HG03342 (cell line): ENCODE measurements around the gene TEX54.
"Not testable (repeated sequence)": the region's sequence is repeated elsewhere in the genome, so short reads cannot be mapped to it uniquely, and the experiment has no call there.

Experiments used
- ATAC-seq: cut with Tn5 transposase; IDR thresholded peaks from one replicate; pipeline ENCODE4 v1.9.1; 2021; ENCODE audit warnings: mild to moderate bottlenecking, moderate library complexity; ENCODE audit not compliant: unreplicated experiment

Gene TEX54

DNA sequence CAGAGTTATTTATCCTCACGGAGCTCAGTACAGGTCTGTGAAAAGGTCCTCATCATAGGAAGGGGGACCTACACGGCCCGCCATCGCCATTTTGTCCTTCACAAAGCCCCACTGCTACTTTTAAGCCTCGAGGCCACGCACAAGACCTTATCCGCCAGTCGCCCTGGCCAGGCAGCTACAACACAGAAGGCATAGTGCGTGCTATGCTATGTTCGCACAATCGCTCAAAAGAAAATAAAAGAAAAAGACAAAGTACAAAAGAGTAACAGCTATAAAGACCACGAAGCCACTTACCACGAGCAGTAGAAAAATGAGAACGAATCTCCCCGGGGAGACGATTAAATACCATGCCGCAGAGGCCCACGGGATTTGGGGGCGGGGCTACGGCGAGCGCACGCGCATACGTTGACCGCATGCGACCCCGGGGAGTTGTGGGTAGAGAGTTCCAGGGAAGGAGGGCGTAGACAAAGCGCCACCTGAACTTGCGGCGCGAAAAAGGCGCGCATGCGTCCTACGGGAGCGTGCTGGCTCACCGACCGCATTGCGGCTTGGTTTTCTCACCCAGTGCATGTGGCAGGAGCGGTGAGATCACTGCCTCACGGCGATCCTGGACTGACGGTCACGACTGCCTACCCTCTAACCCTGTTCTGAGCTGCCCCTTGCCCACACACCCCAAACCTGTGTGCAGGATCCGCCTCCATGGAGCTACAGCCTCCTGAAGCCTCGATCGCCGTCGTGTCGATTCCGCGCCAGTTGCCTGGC is 23.1 kb upstream of the TEX54 start:
- ATAC-seq, result peak; percentile 86

DNA sequence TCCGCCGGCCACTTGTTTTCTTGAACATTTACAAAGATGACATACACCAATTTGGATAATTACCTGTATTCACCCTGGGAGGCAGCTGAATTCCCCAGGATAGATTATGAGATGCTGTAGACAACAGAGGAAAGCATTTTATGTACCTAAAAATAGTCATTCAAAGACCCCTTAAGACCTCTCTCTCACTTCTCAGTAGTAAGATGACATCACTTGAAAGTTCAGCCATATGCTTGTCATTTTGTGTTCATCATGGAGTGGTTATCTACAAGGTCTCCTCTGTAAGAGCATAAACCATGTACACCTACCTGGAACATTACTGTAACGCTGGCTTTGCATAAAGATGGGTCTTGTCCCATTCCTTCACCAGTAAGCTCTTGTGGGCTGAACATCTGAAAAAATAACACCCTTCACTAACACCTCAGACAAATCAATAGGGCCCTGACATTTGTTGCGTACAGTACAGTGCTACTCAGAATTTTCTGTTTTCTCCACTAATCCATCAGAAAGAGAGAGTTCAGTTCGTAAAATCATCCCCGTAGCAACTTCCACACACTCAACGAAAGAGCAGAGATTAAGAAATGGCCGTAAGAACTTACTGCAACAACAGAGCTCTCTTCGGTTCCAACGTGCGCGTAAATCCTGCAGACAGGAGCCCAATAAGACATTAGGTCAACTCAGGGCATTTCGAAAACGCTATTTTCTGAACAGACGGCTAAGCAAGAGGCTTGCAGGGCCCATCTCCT is 22.4 kb upstream of the TEX54 start:
- ATAC-seq, result no peak

DNA sequence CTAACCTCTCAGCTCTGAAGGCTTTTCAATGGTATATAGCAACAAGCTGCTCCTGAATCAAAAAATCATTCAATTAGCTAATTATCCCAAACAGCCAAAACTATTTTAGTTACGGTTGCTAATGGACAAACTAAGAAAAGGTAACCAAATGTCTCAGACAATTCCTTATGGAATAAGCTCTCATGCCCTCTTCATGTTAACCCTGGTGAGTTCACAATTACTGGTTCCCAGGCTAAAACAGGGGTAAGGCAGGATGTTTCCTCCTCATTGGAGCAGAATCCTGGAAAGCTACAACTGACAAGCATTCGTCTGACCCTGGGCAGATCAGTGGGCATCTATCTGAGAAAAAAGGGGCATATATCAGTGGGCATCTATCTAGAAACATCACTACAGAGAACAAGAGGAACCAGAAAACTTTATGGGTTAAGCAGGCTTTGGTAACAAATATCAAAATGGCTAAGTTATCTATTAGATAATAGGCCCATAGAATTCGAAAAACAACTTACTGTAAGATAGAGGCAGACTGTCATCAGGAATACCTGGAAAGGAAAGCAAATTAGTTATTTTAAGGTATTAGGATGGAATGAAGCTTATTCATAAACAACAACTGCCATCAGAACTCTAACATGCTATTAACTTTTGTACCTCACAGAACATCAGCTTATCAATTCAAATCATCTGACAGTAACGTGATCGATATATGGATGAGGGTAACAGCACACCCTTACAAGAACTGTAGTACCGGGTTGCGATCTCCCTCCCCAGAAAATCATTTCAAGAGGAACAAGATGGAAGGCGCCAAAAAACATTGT is 21.6 kb upstream of the TEX54 start:
- no peak for ATAC-seq

DNA sequence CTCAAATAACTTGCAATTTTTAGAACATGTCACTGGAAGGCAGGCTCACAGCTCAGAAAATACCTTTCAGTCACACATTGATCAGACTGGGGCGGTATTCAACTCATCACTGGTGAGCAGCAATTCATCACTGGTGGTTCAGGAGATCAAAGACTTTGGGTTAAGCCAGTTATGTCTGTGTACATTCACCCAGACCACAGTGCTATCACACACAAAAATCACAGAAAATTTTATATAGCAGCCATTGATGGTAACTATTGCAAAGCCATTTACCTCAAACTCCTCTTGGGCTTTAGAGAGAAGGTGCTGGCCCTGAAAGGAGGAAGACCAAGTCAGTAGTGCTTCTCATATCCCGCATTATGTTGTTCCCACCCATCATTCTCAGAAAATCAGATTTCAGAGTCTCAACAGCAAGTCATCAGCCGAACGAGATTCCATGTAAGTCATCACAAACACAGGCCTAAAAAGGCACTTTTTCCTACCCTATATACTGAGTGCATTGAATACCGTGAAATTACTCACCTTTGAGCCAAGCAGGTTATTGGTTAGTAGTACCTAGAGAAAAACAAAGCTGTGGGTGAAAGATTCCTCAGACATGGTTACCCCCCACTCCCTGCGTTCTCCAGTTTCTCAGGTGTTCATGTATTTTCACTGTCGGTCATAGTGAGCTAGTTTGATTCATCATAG is 20.8 kb upstream of the TEX54 start:
- no peak for ATAC-seq

DNA sequence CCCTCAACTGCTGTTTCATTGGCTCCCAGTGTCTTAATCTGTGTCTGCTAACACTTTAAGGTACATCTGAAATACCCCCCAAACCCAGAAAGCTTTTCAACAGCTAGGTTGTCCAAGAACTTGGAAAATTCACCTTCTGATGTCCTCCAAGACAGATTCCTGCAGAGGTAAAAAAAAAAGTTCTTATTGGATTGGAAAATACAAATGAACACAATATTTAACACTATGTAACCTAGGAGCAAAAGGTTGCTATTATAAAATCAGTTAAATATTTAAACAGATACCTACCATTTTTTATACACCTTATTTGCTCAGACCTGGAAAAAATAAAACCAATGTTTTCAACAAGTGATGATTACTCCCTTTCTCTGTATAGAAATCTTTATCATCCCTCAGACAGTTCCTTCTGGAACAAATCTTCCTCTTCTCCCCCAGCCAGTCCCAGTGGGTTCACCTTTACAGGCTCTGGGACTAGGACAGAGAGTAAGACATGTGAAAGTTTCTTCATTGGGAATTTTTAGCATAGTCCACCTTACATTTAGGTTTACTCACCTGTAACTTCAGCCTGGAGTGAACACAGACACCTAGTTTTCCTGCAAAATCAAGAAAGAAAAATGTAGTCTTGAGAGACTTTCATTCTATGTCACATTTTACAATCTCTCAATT is 20.0 kb upstream of the TEX54 start:
- no peak for ATAC-seq

DNA sequence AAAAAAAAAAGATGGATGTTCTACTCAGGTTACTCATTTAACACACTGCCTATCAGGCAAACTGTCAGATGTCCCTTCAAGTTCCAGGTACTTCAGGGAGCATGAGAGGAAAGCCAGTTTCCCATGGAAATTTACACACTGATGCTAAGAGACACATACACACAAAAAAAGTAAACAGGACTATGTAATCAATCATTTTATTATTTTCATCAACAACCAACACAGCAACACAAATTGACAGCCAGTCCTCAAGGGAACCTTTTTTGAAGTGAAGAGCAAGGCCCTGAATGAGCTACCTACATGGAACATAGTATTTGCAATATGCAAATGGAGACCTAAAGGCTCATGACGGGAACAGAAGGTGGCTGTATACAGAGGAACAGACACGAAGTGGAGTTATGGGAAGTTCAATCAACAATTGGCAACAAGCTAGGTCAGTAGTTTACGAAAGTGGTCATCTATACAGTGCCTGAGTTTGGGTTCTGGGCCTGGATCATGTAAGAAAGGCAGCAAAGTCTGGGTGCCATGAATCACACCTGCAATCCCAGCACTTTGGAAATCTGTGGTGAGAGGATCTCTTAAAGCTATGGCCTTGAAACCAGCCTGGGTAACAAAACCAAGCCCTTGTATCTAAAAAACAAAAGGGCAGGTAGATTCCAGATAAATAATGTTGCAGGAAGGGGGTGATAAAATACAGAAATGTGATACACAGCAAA is 19.3 kb upstream of the TEX54 start:
- no peak for ATAC-seq

DNA sequence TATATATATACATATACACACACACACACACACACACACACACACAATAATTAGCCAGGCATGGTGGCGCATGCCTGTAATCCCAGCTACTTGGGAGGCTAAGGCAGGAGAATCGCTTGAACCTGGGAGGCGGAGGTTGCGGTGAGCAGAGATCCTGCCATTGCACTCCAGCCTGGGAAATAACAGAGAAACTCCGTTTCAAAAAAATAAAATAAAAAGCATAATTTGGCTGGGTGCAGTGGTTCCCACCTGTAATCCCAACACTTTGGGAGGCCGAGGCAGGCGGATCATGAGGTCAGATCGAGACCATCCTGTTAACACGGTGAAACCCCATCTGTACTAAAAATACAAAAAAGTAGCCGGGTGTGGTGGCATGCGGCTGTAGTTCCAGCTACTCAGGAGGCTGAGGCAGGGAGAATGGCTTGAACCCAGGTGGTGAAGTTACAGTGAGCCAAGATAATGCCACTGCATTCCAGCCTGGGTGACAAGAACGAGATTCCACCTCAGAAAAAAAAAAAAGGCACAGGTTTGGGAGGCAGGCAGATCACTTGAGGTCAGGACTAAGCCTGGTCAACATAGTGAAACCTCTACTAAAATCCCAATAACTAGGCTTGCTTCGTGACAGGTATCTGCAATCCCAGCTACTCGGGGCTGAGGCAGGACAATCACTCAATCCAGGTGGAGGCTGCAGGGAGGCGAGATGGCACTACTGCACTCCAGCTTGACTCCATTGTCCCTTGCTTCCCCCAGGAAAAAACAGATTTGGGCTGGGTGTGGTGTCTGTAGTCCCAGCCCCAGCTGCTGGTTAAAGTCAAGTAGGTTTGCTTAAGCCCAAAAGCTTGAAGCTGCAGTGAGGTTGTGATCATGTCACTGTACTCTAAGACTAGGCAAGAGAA is 18.5 kb upstream of the TEX54 start:
- no peak for ATAC-seq

DNA sequence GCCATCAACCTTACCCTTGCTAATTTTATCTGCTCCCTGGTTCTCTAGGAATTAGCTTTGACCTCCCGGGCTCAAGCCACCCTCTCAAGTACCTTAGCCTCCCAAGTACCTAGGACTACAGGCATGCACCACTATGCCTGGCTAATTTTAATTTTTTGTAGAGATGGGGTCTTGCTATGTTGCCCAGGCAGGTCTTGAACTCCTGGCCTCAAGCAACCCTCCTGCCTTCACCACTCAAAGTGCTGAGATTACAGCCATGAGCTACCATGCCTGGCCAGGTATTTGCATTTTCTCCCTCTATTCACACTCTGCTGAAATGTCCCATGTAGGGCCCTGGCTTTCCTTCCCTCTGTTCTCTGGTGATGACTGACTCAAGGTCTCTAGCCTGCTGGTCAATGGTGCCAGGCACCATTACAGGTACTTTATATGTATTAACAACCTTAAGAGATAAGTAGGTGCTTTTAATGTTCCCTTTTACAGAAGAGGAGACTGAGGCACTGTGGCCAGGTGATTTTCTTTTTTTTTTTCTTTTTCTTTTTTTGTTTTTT is 15.2 kb upstream of the TEX54 start:
- ATAC-seq, result no peak

DNA sequence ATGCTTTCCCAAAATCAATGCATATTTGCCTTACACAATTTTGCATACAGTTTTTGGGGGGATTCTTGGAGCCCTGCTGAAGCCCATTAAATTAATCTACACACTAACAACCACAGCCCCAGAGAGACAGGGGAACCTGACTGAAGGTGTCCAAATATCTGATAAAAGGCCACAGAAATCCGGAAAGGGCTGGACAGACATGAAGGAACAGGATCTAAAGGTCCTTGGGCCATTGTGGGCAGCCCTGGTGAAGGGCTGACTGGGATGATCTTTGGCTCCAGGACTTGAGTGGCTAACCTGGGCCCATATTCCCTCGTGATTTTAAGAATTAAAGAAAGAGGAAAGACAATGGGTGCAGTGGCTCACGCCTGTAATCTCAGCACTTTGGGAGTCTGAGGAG is 13.5 kb upstream of the TEX54 start:
- ATAC-seq, result no peak

DNA sequence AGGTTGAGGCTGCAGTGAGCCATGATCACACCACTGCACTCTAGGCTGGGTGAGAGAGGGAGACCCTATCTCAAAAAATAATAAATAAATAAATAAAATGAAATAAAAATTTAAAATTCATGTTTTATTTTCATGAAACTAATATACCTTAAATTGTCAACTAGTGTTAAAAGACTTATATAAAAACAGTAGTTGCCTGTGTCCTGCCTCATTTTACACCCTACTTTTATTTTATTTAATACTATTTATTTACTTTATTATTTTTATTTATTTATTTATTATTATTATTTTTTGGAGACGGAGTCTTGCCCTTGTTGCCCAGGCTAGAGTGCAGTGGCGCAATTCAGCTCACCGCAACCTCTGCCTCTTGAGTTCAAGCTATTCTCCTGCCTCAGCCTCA is 11.5 kb upstream of the TEX54 start:
- ATAC-seq, result no peak

DNA sequence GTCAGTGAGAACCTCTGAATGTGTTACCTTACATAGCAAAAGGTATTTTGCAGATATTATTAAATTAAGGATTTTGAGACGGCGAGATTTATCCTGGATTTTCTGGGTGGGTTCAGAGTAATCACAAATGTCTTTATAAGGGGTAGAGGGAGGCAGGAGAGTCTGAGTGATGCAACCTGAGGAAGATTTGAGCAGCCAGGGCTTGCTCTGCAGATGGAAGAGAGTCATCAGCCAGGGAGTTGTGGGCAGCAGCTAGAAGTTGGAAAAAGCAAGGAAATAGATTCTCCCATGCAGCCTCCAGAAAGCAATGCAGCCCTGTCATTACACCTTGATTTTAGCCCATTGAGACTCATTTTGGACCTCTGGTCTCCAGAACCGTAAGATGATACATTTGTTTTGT is 10.8 kb upstream of the TEX54 start:
- ATAC-seq, result no peak

DNA sequence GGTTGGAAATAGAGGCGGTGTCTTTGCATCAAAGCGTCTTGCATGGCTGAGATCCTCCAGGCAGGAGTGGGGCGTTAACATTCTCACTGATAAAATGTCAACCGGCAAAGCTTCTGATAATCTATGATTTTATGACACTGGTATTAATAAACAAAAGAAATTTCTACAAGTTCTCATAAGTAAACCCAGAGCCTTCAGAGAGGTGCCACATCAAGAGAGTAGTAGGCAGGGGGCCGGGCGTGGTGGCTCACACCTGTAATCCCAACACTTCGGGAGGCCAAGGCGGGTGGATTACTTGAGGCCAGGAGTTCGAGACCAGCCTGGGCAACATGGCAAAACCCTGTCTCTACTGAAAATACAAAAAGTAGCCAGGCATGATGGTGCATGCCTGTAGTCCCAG is 10.2 kb upstream of the TEX54 start:
- ATAC-seq, result not testable (repeated sequence)

DNA sequence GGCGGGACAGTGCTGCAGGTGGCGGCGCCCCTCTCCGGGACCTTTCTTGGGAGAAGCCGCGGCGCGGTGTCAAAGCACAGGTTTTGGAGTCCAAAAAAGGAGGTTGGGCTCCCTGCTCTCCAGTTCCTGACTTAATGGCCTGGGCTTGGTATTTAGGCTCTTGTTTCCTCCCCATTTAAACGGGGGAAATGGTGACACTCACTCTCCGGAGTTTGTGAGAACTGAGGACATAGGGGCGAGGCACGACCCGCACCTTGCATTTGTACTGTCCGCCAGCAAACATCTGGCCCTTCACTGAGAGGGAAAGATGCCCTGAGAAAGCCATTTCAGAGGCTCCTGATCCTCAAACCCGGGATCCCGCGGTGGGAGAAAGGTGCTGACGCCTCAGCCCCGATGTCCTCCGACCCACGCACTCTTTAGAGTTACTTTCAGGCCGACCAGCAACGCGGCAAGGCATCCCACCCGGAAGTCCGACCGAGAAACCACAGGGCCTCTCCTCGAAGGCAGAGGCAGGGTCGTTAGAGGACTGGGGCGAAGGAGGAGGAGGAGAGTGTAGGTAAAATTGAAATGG is 9.6 kb upstream of the TEX54 start:
- ATAC-seq, result no peak

DNA sequence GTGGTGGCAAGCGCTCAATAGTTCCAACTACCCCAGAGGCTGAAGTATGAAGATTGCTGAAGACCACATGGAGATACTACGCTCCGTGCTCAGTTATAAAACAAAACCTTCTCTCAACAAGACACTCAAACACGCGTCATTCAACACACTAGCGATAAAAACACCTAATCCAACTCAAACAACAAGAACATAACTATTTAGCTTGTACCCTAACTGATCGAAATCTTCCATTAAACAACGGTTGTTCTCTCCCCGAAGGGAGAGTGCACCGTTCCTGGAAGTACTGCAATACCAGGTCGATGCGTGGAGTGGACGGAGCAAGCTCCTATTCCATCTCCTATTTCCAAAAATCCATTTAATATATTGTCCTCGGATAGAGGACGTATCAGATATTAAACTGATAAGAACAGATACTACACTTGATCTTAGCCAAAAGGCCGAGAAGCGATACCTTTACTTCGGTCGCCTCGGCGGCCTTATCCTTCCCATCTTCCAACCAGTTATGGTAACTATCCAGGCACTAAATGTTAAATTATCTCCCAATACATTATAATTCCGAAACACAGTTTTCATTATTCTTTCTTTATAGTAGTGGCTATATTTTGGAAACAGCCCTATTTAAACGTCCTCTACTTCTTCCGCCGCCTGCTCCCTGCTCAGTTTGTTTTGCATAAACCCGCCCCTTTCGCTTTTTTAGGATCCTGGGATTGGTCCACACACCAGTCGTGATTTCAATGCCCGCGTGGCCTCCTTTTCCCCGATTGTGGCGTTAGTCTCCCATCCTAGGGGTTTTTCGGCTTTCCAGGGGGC is 8.9 kb upstream of the TEX54 start:
- ATAC-seq, result peak; percentile 54

DNA sequence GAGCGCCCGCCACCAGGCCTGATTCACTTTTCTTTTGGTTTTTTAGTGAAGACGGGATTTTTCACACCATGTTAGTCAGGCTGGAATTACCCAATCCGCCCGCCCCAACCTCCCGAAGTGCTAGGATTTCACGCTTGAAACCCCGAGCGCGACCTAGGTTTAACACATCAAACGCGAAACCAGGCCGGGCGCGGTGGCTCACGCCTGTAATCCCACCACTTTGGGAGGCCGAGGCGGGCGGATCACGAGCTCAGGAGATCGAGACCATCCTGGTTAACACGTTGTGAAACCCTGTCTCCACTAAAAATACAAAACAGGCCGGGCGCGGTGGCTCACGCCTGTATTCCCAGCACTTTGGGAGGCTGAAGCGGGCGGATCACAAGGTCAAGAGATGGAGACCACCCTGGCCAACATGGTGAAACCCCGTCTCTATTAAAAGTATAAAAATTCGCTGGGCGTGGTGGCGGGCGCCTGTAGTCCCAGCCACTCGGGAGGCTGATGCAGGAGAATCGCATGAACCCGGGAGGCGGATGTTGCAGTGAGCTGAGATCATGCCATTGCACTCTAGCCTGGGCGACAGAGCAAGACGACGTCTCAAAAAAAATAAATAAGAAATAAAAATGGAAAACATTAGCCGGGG is 8.2 kb upstream of the TEX54 start:
- not testable (repeated sequence) for ATAC-seq

DNA sequence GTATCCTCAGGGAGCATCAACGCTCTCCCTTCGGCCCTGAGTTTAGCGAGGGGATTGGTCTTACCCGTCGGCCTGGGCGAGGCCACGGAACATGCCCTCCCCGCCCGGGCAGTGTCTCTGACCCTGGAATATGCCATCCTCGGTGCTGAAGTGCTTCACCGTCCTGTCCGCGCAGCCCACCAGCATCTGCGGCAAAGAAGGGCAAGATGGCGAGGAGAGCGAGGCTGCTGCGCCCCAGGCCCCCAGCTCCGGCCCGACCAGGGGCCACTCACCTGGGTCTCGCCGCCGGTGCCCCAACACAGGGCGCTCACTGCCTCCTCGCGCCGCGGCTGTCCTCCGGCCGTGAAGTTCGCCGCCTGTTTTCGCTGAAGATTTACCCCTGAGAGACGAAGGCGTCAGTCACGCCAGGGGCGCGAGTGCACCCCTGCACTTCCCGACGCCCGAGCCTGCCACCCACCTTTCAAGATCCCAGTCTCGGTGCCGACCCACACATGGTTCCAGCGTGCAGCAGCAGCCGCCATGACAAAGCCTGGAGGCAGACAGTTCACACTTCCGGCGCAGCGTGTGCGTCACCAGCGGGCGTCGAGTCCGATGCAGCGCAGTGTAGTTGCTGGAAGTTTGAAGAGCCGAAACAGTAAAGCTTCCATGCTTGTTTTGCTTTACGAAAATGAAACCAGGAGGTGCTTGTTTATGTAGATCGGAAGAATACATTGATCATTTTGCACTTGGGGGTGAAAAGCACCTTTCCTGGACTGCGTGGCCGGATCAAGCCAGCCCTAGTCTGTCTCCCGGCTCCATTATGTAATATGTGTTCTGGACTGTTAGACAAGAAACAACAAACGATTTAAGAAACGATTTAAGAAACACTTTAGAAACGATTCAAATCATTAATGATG is 6.7 kb upstream of the TEX54 start, which contains the start of gene WDR74:
Gene WDR74, minus strand, starts transcription at position 541 of the 896 bp plus-strand sequence. Its CDS starts 20 bp downstream, at position 521.
- peak; percentile 41 for ATAC-seq
